PC-9 (cell line): ENCODE data around the gene MAD2L1. TPM values are rescaled to one million over a fixed set of nuclear protein-coding genes. Genes with fewer than 3 reads are reported as not detected.
"Not testable (repeated sequence)": the region's sequence is repeated elsewhere in the genome, so short reads cannot be mapped to it uniquely, and the experiment has no call there.

Experiments
- BruUV-seq: library from RNA; stranded (reverse); fragments of 400-500 nt; replicated peaks from 2 replicates; lab custom pipeline; 2021; lab: Mats Ljungman, UMichigan
- CTCF ChIA-PET: fragments of 300-600 bp; sonication (Branson Sonifier 250); formaldehyde crosslinking; loops from one replicate; lab custom pipeline; 2022; ENCODE audit warnings: antibody characterized with exemption; lab: Charles Lee
- POLR2A ChIA-PET: fragments of 300-600 bp; sonication (Branson Sonifier 250); formaldehyde crosslinking; loops from one replicate; lab custom pipeline; 2022; ENCODE audit warnings: antibody characterized with exemption; ENCODE audit not compliant: unreplicated experiment; lab: Charles Lee
- DNase-seq, 2 experiments: peaks; one replicate each; pipeline versions ENCODE4 v3.0.0 to v3.0.0-alpha.2; 2015 to 2022; ENCODE audit warnings: mixed read lengths in 1 of 2
- H2AFZ ChIP-seq: fragments of 200-600 bp; sonication (generic); 2 replicates; pipeline ENCODE4 v1.8.1; 2017; ENCODE audit warnings: antibody characterized with exemption
- H3F3A ChIP-seq: fragments of 200-600 bp; sonication (generic); 2 replicates; pipeline ENCODE4 v1.8.1; 2017; ENCODE audit warnings: antibody characterized with exemption, mild to moderate bottlenecking, low read depth; ENCODE audit not compliant: insufficient read depth
- H3K27ac ChIP-seq: fragments of 200-600 bp; sonication (generic); 2 replicates; pipeline ENCODE4 v1.6.1; 2016; ENCODE audit warnings: mixed run types
- H3K27me3 ChIP-seq: fragments of 200-600 bp; sonication (generic); 2 replicates; pipeline ENCODE4 v1.6.1; 2016; ENCODE audit warnings: low read depth, mixed run types; ENCODE audit not compliant: insufficient read depth
- H3K36me3 ChIP-seq: fragments of 200-600 bp; sonication (generic); 2 replicates; pipeline ENCODE4 v1.6.1; 2016; ENCODE audit warnings: low read depth, mixed run types
- H3K4me1 ChIP-seq: fragments of 200-600 bp; sonication (generic); replicated peaks from 2 replicates; pipeline ENCODE4 v1.6.1; 2016; ENCODE audit warnings: mixed run types; ENCODE audit not compliant: insufficient read depth
- H3K4me2 ChIP-seq: fragments of 200-600 bp; sonication (generic); 2 replicates; pipeline ENCODE4 v1.6.1; 2017; ENCODE audit warnings: mixed run types
- H3K4me3 ChIP-seq: fragments of 200-600 bp; sonication (generic); 2 replicates; pipeline ENCODE4 v1.6.1; 2016; ENCODE audit warnings: mixed run types
- H3K79me2 ChIP-seq: fragments of 200-600 bp; sonication (generic); 2 replicates; pipeline ENCODE4 v1.6.1; 2017; ENCODE audit warnings: low read depth, mixed run types
- H3K9me2 ChIP-seq: fragments of 200-600 bp; sonication (generic); 2 replicates; pipeline ENCODE4 v1.8.1; 2017; ENCODE audit warnings: mild to moderate bottlenecking; ENCODE audit not compliant: insufficient read depth
- H3K9me3 ChIP-seq: fragments of 200-600 bp; sonication (generic); 2 replicates; pipeline ENCODE4 v1.8.1; 2016; ENCODE audit warnings: low read depth; ENCODE audit not compliant: insufficient read depth
- H4K20me1 ChIP-seq: fragments of 200-600 bp; sonication (generic); 2 replicates; pipeline ENCODE4 v1.8.1; 2017; ENCODE audit not compliant: insufficient read depth
- EZH2 ChIP-seq: fragments of 200-600 bp; sonication (generic); IDR thresholded peaks from 2 replicates; pipeline ENCODE4 v1.8.0; 2017; ENCODE audit warnings: antibody characterized with exemption, low read depth
- intact Hi-C: fragments of 100-400 bp; cut with micrococcal nuclease; formaldehyde crosslinking; loops from one replicate; pipeline ENCODE4 v1.10.0; 2022; ENCODE audit not compliant: unreplicated experiment
- total RNA-seq: library from RNA; stranded (reverse); gene quantifications from 2 replicates; pipeline ENCODE4 v1.2.3, GENCODE V29; 2021
- TF ChIP-seq, protein P1 (sequence below): fragments of 200-600 bp; sonication (generic); conservative IDR thresholded peaks from 2 replicates; pipeline ENCODE4 v1.6.1; 2017; ENCODE audit warnings: mixed run types, antibody characterized with exemption, mild to moderate bottlenecking, moderate library complexity

Gene MAD2L1
- total RNA-seq, 1 experiment from 2014 or later, result 34.4 TPM

DNA sequence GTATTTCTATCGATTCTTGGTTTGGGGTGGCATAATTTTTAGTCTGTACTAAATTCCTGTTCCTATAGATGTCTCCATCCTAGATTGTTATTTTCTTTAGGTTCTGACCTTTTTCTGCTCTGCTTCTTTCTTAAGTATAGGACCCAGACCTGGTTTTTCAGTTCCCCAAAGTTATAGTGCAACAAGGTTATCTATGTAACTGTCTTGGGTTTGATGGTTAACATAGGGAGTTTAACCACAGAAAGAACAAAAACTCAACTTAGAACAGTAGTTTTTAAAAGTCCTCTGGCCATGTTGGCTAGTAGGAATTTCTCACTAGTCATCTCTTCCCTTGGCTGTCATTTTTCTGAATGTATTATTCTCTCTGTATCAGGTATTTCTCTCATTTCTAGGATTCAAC lies 38.8 kb upstream of the MAD2L1 start:
- no peak overlapping the region for H2AFZ ChIP-seq
- no peak overlapping the region for H3K4me2 ChIP-seq
- H3K27me3 ChIP-seq, result no peaks in the 10 kb centered on the region
- ChIA-PET CTCF (no interaction called here), POLR2A (no interaction called here)
- intact Hi-C loops, result no loop called here
- H3K36me3 ChIP-seq, result no peaks in the 10 kb centered on the region
- DNase-seq, result no peak
- H3K4me1 ChIP-seq, result no peaks in the 10 kb centered on the region
- no peaks in the 10 kb centered on the region for H3K79me2 ChIP-seq
- no peak overlapping the region for H3K4me3 ChIP-seq
- no peaks in the 10 kb centered on the region for H3F3A ChIP-seq
- no TSS peak for BruUV-seq
- H3K9me2 ChIP-seq, result no peaks in the 10 kb centered on the region
- no peak for TF ChIP-seq EZH2
- TF ChIP-seq, protein P1, sequence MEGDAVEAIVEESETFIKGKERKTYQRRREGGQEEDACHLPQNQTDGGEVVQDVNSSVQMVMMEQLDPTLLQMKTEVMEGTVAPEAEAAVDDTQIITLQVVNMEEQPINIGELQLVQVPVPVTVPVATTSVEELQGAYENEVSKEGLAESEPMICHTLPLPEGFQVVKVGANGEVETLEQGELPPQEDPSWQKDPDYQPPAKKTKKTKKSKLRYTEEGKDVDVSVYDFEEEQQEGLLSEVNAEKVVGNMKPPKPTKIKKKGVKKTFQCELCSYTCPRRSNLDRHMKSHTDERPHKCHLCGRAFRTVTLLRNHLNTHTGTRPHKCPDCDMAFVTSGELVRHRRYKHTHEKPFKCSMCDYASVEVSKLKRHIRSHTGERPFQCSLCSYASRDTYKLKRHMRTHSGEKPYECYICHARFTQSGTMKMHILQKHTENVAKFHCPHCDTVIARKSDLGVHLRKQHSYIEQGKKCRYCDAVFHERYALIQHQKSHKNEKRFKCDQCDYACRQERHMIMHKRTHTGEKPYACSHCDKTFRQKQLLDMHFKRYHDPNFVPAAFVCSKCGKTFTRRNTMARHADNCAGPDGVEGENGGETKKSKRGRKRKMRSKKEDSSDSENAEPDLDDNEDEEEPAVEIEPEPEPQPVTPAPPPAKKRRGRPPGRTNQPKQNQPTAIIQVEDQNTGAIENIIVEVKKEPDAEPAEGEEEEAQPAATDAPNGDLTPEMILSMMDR, result no peak
- no peaks in the 10 kb centered on the region for H3K9me3 ChIP-seq
- H4K20me1 ChIP-seq, result no peaks in the 10 kb centered on the region
- no peak overlapping the region for H3K27ac ChIP-seq

DNA sequence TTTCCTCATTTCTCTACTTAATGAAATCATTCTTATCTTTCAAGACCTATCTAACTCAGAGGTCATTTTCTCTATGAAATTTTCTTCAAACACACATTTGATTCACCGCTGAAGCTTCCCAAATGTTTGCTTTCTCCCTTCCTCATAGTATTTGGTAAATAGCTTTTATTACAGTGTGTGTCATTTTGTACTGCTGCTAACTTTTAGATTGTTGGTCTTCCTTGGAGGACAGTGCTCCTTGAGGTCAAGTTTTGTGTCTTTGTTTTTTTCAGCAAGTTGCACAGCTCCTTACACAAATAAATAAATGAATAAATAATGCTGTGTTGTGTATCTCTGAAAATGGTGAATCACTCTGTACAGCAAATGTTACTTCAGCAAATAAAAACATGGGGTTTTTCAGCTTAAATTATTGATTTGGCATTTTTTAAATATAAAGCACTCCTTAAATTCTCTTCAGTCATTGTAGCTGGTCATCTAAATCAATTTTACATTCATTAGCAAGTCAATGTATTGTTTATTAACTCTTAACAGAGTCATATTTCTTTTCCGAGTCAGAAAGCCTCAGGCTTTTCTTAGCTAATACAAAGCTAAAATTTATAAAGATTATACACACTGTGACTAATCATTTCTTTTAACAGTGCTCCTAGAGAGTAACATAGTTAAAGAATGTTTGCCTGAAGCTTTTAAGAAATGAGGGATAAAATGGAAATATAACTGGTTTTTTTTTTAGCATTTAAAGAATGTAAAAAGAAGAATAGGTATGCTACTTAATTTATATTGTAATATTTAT lies 30.1 kb upstream of the MAD2L1 start:
- H3K4me3 ChIP-seq, result no peak overlapping the region
- H3K4me1 ChIP-seq, result no peaks in the 10 kb centered on the region
- no peaks in the 10 kb centered on the region for H3K27me3 ChIP-seq
- no peaks in the 10 kb centered on the region for H3K36me3 ChIP-seq
- H4K20me1 ChIP-seq, result no peaks in the 10 kb centered on the region
- ChIA-PET POLR2A (no interaction called here), CTCF (no interaction called here)
- intact Hi-C loops, result no loop called here
- H2AFZ ChIP-seq, result no peak overlapping the region
- H3K9me2 ChIP-seq, result no peaks in the 10 kb centered on the region
- H3K27ac ChIP-seq, result no peak overlapping the region
- DNase-seq, result no peak
- H3K9me3 ChIP-seq, result no peaks in the 10 kb centered on the region
- H3F3A ChIP-seq, result no peaks in the 10 kb centered on the region
- BruUV-seq, result no TSS peak
- no peak overlapping the region for H3K4me2 ChIP-seq
- H3K79me2 ChIP-seq, result no peaks in the 10 kb centered on the region
- no peak for TF ChIP-seq EZH2
- TF ChIP-seq, protein P1, result no peak

DNA sequence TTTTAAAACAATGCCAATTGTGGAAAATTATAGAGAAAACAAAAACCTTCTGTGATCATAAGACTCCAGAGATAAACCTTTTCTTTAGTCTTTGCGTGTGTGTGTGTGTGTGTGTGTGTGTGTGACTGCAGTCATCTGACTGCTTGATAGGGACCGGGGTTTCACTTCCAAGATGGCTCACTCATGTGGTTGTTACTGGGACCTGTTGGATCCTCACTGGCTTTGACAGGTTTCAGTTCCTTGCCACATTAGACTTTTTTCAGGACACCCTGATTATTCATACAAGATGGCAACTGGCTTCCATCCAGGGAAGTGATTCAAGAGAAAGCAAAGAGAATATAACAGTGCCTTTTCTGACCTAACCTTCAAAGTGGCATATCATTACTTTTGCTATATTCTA lies 21.9 kb upstream of the MAD2L1 start:
- DNase-seq, result no peak
- no peak overlapping the region for H3K4me3 ChIP-seq
- H3F3A ChIP-seq, result no peaks in the 10 kb centered on the region
- no peak overlapping the region for H2AFZ ChIP-seq
- intact Hi-C loops, result no loop called here
- no peaks in the 10 kb centered on the region for H3K79me2 ChIP-seq
- H4K20me1 ChIP-seq, result no peaks in the 10 kb centered on the region
- H3K4me2 ChIP-seq, result no peak overlapping the region
- H3K27ac ChIP-seq, result no peak overlapping the region
- TF ChIP-seq EZH2, result no peak
- TF ChIP-seq, protein P1, result no peak
- ChIA-PET POLR2A (no interaction called here), CTCF (no interaction called here)
- no TSS peak for BruUV-seq
- H3K9me3 ChIP-seq, result no peaks in the 10 kb centered on the region
- H3K4me1 ChIP-seq, result no peaks in the 10 kb centered on the region
- no peaks in the 10 kb centered on the region for H3K9me2 ChIP-seq
- H3K27me3 ChIP-seq, result no peaks in the 10 kb centered on the region
- no peaks in the 10 kb centered on the region for H3K36me3 ChIP-seq

DNA sequence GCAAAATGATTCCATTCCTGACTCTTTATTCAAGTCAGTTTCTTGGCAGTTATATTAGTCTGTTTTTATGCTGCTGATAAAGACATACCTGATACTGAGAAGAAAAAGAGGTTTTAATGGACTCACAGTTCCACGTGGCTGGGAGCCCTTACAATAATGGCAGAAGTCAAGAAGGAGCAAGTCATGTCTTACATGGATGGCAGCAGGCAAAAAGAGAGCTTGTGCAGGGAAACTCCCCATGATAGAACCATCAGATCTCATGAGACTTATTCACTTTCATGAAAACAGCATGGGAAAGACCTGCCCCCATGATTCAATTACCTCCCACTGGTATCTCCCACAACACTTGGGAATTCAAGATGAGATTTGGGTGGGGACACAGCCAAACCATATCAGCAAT lies 21.4 kb upstream of the MAD2L1 start:
- POLR2A ChIA-PET, CTCF ChIA-PET, H3K27ac ChIP-seq: not testable (repeated sequence)

More for the DNA sequence above, 21.4 kb upstream of the MAD2L1 start:
- H3K4me3 ChIP-seq, H4K20me1 ChIP-seq, H3K9me2 ChIP-seq, H3F3A ChIP-seq, intact Hi-C loops, H3K79me2 ChIP-seq, DNase-seq, H3K4me1 ChIP-seq, H2AFZ ChIP-seq, H3K36me3 ChIP-seq, H3K27me3 ChIP-seq, H3K4me2 ChIP-seq, H3K9me3 ChIP-seq, BruUV-seq: not testable (repeated sequence)
